NB4 (cell line): Measurements from ENCODE around the gene LRMDA.

Experiments
- POLR2A ChIP-seq: IDR thresholded peaks from 2 replicates; pipeline ENCODE4 v1.6.1; 2011; ENCODE audit warnings: mild to moderate bottlenecking; ENCODE audit not compliant: insufficient read length; ENCODE audit errors: extremely low read depth
- TF ChIP-seq, protein P1 (sequence below): IDR thresholded peaks from one replicate; pipeline ENCODE4 v1.5.1; 2012; ENCODE audit warnings: low read depth, low read length

DNA sequence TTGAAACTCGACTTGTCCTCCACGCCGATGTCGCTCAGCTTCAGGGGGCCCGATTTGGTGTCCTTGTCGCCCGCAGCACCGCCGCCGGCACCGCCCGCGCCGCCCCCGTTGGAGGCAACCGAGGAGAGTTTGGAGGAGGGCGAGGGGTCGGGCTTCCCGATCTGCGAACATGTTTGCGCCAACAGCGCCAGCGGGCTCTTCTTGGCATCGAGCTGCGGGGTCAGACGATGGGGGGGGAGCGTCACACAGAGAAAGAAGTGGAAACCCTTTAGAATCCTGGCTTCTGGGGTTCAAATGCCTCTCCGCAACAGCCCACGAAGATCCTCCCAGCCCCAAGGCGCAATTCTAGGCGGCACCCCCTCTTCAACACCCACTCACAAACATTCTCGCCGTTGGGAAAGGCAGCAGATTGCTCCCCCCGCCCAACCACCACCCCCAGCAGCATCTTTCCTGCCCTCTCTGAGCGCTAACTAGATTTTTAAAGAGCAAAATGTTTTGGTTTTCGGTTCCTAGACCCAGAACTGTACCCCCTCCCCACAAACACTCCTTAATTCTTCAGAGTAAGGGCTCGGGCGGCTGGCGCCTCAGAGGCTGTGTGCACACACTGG, 31.2 kb upstream of the LRMDA start:
- TF ChIP-seq, protein P1, sequence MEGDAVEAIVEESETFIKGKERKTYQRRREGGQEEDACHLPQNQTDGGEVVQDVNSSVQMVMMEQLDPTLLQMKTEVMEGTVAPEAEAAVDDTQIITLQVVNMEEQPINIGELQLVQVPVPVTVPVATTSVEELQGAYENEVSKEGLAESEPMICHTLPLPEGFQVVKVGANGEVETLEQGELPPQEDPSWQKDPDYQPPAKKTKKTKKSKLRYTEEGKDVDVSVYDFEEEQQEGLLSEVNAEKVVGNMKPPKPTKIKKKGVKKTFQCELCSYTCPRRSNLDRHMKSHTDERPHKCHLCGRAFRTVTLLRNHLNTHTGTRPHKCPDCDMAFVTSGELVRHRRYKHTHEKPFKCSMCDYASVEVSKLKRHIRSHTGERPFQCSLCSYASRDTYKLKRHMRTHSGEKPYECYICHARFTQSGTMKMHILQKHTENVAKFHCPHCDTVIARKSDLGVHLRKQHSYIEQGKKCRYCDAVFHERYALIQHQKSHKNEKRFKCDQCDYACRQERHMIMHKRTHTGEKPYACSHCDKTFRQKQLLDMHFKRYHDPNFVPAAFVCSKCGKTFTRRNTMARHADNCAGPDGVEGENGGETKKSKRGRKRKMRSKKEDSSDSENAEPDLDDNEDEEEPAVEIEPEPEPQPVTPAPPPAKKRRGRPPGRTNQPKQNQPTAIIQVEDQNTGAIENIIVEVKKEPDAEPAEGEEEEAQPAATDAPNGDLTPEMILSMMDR: no peak
- no peak for TF ChIP-seq POLR2A
